ENCODE data around the gene GGA1. TPM values are rescaled to one million over a fixed set of nuclear protein-coding genes. Genes with fewer than 3 reads are reported as not detected.
A peak's percentile ranks its signal among the peaks of the same experiment; 100 is the strongest.
"Not testable (repeated sequence)": the region's sequence is repeated elsewhere in the genome, so short reads cannot be mapped to it uniquely, and the experiment has no call there.

The GGA1 gene
- total RNA-seq, 1 experiment from 2014 or later, result 36.5 TPM

DNA sequence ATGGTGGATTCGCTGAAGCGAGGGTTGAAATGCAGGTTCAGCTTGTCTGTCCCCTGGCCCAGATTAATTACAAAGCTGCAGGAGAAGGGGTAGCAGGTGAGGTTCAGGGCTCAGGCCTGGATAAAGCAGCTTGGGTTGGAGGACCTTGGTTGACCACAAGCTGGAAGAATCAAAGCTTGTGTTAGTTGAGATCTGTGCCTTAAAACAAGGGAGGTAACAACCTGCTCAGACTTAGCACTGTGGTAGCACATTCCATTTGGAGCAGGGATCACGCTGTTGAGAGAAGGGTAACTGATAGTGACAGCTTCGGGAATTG is 38.0 kb upstream of the GGA1 start:
- no peak for DNase-seq (ENCODE audit: extremely low read depth, low read depth)

DNA sequence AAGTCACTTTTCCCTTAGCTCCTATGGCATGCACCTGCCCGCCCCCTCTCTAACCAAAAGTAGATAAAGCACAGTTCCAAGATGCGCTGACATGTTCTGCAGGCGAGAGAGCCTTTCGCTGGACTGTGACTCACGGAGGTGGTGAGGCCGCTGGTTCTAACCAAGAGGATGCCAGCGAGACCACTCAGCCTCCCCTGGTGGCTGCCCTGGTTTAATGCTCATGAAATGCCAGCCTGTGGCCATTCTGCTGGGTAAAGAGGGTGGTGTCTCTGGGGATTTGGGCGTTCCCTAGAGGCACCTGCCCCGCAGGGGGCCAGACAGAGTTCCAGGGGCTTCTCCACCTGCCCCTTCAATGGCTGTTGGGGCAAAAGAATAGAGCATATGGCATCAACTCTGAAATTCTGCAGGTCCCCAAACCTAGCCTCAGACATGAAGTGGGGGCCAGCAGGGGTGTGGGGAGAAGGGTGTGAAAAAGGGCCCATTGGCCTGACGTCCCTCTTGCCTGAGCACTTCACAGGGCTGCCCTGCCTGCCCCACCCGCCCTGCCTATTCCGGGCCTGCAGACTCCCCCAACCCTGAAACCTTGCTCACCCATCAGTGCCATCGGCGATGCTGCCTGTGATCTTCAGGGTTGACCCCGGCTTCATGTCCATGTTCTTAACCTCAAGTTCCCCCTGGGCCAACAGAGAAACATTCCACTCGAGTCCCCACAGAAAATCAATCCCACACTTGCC is 37.2 kb upstream of the GGA1 start:
- DNase-seq (ENCODE audit: extremely low read depth, low read depth), result peak; percentile 36

DNA sequence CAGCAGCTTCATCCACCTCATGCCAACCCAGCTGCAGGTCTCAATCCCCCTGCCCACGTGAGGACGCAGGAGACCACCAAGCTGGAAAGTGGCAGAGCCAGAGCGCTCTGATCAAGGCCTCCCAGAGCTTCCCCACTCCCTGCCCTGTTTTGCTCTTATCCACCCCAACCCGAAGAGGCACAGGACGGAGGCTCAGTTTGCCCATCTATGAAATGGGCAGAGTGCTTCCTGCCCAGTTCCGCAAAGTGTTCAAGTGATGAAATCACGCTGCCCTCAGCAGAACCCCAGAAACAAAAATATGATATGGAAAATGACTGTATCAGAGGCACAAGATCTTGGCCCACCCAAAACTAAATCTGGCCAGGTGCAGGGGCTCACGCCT is 36.7 kb upstream of the GGA1 start:
- no peak for DNase-seq (ENCODE audit: extremely low read depth, low read depth)

DNA sequence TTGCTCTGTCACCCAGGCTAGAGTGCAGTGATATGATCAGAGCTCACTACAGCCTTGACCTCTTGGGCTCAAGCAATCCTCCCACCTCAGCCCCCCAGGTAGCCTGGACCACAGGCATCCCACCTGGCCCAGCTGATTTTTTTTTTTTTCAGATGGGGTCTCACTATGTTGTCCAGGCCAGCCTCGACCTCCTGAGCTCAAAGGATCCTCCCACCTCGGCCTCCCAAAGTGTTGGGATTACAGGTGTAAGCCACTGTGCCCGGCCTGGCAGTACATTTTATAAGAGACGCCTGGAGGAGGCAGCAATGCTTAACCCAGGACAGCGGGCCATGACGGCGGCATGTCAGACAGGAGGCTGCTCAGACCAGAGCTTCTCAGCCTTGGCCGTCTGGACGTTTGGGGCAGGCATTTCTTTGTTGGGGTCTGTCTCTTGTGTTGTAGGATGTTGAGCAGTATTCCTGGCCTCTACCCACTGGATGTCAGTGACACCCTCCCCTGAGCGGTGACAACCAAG is 33.1 kb upstream of the GGA1 start:
- DNase-seq (ENCODE audit: extremely low read depth, low read depth), result no peak

DNA sequence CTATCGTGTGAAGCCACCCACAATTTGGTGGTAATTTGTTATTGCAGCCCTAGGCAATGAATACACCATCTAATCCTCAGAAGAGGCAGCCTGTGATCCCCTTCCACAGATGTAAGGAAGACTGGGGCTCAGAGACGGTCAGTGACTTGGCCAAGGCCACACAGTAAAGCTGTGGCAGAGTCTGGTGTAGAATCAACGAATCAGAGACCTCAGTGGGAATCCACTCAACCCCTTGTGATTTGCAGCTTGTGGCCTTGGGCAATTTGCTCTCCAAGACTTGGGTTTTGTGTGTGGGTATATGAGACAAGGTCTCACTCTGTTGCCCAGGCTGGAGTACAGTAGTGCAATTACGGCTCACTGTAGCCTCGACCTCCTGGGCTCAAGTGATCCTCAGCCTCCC is 30.6 kb upstream of the GGA1 start:
- DNase-seq (ENCODE audit: extremely low read depth, low read depth), result no peak

DNA sequence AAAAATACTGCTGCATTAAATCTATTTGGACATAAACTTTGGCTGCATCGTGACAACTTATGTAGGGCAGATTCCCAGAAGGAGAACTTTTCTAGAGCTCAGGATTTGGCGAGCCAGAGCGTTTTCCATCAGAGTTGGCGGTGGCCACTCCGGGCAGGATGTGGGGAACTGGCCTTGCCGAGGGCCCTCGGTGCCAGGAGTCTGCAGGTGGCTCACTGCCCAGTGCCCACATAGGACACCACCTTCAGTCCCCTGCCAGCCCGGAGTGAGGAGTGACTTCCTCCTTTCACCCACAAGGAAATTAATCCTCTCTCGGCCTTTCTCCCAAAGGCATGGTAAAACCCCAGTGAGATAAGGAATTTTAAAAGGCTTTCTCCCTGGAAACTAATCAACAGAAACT is 27.1 kb upstream of the GGA1 start:
- no peak for DNase-seq (ENCODE audit: extremely low read depth, low read depth)

DNA sequence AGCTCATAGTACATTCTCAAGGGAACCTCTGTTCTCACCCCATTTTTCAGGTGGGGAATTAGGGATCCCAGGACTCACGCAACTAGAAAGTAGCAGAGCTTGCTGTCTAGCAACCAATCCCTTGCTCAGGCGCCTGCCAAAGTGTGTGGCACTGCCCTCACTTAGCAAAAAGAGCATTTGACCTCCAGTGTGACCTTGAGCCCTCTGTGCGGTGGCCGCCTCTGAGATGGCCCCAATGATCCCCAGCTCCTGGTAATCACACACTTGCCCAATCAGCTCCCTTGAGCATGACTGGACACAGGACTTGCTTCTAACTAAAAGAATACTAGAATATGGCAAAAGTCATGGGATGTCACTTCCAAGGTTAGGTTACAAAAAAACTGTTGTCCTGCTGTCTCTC is 26.1 kb upstream of the GGA1 start:
- DNase-seq (ENCODE audit: extremely low read depth, low read depth), result no peak

DNA sequence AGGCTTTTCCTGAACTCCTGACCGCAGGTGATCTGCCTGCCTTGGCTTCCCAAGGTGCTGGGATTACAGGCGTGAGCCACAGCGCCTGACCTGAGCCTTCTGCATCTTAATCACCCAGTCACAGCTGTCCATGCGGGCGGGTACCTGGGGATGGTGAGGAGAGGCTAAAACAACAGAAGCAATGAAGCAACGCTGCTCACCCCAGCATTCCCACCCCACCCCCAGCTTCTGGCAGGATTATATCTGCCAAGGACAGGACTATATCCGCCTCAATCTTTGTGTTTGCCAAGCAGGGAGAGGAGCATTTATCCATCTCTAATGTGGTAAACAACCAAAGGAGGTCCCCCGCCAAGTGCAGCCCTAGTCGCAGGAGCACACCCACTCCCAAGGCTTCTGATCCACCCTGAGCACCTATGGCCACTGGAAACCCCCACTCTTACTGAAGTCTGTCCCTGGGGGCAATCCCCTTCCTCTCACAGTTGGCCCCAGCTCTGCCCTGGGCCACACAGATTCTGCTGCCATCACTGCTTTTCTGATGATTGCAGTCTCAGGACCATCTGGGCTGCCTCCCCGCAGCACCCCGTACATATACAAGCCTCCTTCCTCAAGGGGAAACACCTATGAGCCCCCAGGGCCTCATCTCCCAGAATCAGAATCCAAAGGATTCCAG is 20.0 kb upstream of the GGA1 start:
- DNase-seq (ENCODE audit: extremely low read depth, low read depth), result no peak

DNA sequence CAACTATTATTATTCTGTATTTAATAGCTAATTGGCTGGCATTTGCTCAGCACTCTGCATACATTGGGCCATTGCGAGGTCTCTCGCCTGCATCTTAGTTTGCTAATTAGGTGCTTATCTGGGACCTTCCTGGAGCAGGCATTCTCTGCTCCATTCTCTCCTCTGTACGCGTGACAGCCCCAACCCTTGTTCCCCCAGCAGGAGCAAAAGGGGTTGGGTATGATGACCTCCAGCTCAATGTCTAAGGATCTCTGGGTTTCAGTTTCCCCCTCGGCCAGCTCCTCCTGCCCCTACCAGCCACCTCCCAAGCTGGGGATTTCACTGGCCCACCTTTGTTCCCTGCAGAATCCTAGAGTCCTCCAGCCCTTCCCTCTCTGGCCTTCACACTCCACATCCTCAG is 19.0 kb upstream of the GGA1 start:
- no peak for DNase-seq (ENCODE audit: extremely low read depth, low read depth)

DNA sequence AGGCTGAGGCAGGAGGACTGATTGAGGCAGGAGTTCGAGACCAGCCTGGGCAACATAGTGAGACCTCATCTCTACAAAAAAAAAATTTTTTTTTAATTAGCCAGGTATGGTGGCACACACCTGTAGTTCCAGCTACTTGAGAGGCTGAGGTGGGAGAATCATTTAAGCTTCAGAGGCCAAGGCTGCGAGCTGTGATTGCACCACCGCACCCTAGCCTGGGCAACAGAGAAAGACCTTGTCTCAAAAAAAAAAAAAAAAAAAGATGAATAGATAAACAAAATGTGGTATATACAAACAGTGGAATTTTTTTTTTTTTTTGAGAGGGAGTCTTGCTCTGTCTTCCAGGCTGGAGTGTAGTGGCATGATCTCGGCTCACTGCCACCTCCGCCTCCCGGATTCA is 17.6 kb upstream of the GGA1 start:
- DNase-seq (ENCODE audit: extremely low read depth, low read depth), result not testable (repeated sequence)

DNA sequence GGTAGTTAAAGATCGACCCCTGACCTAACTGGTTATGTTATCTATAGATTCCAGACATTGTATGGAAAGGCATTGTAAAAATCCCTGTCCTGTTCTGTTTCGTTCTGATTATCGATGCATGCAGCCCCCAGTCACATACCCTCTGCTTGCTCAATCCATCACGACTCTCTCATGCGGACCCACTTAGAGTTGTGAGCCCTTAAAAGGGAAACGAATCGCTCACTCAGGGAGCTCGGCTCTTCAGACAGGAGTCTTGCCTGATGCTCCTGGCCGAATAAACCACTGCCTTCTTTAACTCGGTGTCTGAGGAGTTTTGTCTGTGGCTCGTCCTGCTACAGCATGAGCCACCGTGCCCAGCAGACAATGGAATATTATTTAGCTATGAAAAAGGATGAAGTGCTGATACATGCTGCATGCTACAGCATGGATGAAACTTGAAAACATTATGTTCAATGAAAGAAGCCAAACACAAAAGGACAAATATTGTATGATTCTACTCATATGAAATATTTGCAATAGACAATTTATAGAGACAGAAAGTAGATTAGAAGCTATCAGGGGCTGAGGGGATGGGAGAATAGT is 16.7 kb upstream of the GGA1 start:
- DNase-seq (ENCODE audit: extremely low read depth, low read depth), result no peak

DNA sequence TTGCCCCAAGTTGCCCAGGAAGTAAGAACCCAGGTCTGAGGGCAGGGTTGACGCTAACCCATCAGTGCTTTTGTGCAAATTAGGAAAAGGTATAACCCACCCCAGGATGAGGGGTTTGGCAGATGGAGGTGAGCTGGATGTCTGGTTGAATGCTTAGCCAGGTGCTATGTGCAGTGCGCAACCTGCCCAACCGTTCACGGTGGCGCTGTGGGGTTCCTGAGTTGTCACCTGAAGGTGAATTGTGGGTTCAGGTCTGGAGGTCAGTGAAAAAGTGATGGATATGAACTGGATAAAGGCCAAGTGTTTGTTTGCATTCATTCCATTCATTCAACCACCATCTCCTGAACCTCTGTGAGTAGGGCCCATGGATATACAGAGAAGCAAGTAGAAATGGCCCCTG is 14.4 kb upstream of the GGA1 start:
- DNase-seq (ENCODE audit: extremely low read depth, low read depth), result no peak

DNA sequence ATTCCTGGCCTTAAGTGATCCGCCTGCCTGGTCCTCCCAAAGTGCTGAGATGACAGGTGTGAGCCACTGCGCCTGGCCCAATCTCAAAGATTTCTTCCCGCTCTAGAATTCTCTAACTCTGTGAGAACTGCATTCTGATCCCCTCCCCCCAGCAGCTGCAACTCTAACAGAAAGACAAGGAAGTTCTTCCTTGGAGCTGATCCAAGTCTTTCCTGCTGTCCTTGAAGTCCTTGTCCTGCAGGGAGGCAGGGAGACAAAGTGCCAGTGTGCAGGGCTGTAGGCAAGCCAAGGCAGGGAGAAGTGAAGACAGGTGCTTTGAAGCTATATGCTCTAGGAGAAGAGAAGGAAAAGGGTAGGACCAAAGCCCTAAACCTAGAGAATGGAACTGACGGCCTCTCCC is 9.5 kb upstream of the GGA1 start:
- no peak for DNase-seq (ENCODE audit: extremely low read depth, low read depth)

DNA sequence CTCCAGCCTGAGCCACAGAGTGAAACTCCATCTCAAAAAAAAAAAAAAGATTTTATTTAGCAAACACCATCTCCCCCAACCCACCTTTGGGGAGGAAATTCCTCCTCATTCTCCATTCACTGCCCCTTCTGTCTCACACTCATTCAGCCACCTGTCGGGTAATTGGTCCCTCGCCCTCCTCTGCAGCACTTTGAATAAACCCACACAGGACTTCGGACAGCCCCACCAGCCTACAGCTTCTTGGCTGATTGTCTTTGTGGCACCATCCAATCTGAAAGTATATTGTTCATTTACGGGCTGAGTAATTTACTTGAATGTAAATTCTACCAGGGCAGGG is 7.5 kb upstream of the GGA1 start:
- no peak for DNase-seq (ENCODE audit: extremely low read depth, low read depth)

DNA sequence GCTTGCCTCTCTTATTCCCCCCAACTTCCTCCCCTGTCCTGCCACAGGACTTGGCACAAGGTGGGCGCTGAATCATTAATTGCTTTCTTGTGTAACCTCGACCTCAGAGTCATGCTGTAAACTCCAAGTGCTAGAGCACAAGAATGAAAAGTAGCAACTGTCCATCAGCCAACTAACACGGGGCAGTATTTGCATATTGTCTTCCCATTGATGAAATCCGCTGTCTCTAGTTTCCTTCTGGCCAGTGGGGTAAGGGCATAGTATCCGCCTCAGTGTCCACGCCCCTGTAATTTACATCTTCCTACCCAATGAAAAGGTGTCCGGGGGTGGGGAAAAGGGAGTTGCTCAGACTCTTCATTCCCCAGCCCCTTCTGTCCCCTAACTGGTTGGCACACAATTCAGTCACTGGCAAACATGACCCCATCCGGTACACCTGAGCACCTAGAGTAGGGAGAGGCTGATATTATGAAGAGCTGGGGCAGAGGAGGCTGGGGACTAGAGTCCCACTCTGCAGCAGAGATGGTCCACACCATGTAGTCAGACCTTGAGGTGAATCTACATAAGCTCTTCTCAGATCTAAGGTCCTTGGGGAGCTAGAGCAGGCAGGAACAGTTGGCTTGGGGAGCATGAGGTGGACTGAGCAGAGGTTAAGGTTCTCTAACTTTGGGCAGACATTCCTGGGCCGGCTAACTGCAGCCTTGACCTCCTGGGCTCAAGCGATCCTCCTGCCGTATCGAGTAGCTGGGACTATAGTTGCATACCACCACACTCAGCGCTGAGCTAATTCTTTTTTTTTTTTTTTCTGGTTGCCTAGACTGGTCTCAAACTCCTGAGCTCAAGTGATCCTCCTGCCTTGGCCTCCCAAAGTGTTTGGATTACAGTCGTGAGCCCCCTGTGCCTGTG is 6.8 kb upstream of the GGA1 start:
- DNase-seq (ENCODE audit: extremely low read depth, low read depth), result peak; percentile 18

DNA sequence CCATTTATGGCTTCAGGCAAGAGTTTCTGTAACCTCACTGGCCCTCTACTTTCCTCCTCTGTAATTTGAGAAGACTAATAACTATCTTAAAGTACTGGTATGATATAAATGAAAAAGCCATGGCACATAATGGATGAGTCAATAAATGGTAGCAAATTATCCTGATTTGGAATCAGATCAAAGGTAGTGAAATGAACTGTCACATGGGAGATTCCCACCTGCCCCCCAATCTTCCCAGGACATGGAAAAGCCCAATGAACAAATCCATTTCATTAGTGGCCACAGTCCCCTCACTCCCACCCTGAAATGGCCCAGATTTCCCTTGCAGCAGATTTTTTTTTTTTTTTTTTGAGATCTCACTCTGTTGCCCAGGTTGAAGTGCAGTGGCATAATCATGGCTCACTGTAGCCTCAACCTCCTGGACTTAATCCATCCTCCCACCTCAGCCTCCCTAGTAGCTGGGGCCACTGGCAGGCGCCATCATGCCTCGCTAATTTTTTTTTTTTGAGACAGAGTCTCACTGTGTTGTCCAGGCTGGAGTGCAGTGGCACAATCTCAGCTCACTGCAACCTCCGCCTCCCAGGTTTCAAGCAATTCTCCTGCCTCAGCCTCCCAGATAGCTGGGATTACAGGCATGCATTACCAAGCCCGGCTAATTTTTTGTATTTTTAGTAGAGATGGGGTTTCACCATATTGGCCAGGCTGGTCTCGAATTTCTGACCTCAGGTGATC is 5.9 kb upstream of the GGA1 start:
- DNase-seq (ENCODE audit: extremely low read depth, low read depth), result not testable (repeated sequence)

DNA sequence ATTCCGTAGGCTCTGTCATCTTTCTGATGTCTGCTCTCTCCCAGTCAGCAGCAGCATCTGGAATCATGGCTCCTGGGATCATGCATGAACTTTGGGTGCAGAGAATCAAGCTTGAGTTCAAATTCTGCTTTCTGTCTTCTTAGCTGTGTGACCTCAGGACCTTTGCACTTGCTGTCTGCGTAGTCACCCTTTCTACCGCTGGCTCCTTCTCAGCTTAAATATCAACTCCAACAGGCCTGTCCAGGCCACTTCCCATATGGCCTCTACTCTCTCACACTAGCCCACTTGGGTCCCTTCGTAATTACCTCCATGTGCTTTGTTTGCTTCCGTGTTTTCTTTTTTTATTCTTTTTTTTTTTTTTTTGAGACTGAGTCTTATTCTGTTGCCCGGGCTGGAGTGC is 4.6 kb upstream of the GGA1 start:
- DNase-seq (ENCODE audit: extremely low read depth, low read depth), result no peak

DNA sequence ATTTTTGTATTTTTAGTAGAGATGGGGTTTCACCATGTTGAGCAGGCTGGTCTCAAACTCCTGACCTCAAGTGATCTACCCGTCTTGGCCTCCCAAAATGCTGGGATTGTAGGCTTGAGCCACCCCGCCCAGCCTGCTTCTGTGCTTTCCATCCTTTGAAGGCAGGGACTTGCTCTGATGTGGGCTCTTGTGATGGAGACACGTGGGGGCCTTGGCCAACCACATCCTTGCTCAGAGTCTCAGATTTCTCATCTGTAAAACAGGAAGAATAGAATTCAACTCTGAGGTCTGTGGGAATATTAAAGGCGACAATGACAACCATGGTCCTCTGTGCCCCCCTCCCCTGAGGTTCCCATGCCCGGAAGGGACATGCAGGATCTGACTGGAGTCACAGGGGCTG is 3.8 kb upstream of the GGA1 start:
- DNase-seq (ENCODE audit: extremely low read depth, low read depth), result no peak

DNA sequence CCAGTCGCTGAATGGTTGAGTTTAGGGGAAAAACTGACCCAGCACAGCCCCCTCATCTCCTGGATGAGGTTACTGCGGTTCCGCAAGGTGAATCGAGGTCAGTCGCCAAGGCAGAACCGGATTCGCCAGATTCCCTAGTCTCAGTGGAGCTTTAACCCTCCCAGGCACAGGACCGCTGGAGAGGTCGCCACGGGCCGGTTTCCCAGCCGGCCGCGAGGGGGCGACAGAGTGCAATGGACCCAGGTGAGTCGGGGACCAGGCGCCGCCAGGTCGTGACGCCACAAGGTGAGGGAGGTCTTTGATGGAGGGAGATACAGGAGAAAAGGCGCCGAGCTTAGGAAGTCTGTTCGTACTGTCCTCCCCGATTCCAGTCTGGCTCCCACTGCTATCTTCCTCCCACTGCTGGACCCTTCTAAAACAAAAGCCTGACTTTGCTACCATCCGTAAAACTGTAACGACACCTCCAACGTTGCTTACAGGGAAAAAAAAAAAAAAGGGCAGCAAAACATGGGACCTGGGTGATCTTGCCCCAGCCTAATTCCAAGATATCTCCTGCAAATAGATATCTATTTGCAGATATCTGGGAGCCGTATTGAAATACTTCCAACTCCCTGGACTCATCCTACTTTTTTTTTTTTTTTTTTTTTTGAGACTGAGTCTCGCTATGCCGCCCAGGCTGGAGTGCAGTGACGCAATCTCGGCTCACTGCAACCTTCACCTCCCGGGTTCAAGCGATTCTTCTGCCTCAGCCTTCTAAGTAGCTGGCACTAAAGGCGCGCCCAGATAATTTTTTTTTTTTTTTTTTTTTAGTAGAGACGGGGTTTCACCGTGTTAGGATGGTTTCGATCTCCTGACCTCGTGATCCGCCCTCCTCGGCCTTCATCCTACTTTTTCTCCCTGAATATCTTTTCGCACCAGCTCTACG is 1.4 kb upstream of the GGA1 start:
- DNase-seq (ENCODE audit: extremely low read depth, low read depth), result peak; percentile 59

Data from NCI-H460 (cell line).